Kidney tubule cell (primary cell): ENCODE results near the gene CALCR.
"Not testable (repeated sequence)": the region's sequence is repeated elsewhere in the genome, so short reads cannot be mapped to it uniquely, and the experiment has no call there.

Source experiments
- DNase-seq: peaks from one replicate; pipeline ENCODE4 v3.0.0-alpha.2; 2018; ENCODE audit warnings: low spot score

CALCR gene

GRCh38 chr7:93559639-93560491 lies 14.7 kb downstream of the CALCR start:
- no peak for DNase-seq

DNA sequence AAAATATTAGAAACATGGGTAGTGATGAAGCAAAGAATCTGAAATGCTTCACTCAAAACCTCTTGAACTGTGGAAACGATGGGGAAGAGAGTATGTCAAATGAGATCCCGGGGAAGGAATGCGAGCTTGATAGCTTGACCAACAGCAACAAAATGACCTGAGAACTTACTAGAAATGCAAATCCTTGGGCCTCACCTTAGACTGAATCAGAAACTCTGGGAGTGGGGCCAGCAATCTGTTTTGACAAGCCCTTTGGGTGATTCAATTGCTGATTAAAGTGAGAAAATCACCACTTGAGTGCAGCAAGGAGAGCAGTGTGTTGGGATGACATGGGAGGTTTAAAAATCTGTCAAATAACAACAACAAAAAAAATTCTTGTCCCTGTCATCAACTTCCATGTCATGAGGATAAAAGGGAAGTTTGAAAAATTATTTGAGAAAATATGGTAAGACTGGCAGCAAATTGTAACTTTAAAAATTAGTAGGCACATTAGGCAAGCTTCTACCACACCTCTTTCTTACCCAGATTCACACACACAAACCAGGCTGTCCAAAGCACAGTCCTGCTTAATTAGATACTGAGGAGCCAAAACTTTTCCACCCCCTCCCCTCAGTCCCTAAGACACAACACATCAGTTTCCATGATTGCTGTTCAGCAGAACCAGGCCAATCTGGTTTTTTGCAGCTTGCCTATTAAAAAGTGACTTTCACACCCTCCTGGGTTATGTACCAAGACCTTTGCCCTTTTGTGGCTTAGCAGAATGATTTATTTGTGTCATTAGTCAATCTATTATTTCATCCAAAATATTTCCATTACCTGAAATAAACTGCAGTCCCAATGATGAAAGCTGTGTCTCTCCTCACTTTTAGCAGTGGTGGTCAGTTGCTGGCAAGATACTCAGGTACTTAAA lies 15.6 kb downstream of the CALCR start:
- peak; percentile 63 for DNase-seq

- DNase-seq = peak; percentile 48
These were observed 22.6 kb downstream of the CALCR start for GRCh38 chr7:93551931-93552330.

- peak; percentile 37 for DNase-seq
These were observed 23.2 kb downstream of the CALCR start for GRCh38 chr7:93551063-93551895.

- DNase-seq = no peak
These were observed 26.8 kb downstream of the CALCR start for GRCh38 chr7:93547716-93548115.

GRCh38 chr7:93544691-93545090 lies 29.8 kb downstream of the CALCR start:
- DNase-seq = peak; percentile 15

GRCh38 chr7:93538061-93538460 lies 36.5 kb downstream of the CALCR start:
- no peak for DNase-seq

DNA sequence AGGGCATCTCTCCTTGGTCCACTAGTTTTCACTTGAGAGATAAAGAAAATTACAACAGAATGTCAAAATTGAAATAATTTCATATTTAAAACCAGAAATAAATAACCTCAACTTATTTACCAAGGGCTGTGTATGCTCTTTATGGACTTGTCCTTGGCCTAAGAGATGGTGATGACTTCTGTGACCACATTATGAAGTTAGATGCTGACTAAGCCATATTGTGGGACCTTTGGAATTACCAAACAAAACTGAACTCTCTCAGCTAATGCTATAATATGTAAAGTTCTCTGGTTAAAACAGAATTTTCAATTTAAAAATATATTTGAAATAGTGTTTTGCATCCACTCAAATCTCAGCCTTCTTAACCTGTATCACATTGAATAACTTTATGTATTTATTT lies 38.9 kb downstream of the CALCR start:
- no peak for DNase-seq

DNA sequence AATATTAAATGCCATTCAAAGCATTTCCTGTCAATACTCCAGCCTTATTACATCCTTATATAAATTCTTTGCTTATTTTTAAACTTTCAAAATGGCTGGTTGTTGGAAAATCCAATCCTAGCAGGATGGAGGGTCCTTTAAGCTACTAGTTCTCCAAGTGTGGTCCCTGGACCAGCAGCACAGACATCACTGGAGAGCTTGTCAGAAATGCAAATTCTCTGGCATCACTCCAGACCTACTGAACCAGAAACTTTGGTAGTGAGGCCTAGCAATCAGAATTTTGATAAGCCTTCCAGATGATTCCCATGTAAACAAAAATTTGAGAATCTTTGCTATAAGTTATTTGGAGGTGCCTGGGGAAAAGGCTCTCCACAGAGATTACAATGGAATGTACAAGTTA lies 43.8 kb downstream of the CALCR start:
- DNase-seq = no peak

GRCh38 chr7:93516834-93517233 lies 57.7 kb downstream of the CALCR start:
- no peak for DNase-seq

DNA sequence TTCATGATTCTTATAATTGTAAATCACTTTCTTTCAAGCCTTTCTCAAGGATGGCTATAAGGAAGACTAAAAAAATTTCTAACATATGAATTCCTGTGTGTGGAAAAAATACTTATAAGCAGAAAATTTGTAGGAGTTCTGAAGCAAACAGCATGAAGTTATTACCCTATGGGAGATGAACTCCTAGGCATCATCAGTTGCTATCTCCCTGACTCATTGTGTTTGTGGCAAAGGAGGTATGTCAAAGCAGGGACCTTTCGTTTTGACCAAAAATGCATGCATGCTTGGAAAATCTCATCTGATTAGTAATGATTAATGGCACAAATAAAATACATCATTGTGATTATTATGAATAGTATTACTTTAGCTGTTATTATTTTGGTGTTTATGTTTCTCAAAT lies 59.4 kb downstream of the CALCR start:
- DNase-seq = no peak

DNA sequence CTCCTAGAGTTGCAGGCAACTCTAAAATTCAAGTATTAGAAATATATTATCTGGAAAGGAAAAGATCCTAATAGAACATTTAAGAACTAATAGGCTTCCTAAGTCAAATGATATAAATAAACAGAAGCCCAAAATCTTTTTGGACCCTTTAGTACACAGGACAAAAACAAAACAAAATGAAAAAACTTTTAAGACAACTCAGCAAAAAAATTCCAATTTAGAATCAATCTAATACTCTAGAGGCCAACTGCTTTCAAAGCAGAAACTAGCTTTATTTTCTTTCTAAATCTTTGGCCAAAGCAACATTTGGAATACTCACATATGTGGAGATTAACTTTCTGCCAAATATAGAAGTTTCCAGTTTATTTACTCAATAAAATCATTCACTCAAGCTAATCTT lies 65.2 kb downstream of the CALCR start:
- DNase-seq = no peak

DNA sequence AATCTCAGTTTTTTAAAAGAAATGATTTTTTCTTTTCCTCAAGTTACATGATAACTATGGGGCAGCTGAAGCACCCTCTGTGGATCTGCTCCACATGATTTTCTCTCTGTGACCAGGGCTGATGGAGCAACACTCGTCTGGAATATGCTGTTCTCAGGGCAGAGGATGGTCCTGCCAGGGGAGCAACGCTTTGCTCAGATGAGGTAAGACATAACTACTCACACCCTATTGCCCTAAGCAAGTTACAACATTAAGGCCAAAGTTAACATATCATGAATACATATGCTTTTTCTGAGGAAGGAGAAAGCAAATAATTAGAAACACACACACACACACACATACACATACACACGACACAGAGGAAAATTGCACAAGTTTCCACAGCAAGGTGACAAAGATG lies 71.4 kb downstream of the CALCR start:
- no peak for DNase-seq

DNA sequence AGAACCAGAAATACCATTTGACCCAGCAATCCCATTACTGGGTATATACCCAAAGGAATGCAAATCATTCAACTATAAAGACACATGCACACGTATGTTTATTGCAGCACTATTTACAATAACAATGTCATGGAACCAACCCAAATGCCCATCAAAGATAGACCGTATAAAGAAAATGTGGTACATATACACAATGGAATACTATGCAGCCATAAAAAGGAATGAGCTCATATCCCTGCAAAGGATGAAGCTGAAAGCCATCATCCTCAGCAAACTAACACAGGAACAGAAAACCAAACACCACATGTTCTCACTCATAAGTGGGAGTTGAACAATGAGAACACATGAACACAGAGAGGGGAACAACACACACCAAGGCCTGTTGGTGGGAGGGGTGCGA lies 82.7 kb downstream of the CALCR start:
- DNase-seq = not testable (repeated sequence)

- DNase-seq = no peak
These were observed 97.8 kb downstream of the CALCR start for GRCh38 chr7:93476491-93477344.

GRCh38 chr7:93475811-93476210 lies 98.7 kb downstream of the CALCR start:
- no peak for DNase-seq

DNA sequence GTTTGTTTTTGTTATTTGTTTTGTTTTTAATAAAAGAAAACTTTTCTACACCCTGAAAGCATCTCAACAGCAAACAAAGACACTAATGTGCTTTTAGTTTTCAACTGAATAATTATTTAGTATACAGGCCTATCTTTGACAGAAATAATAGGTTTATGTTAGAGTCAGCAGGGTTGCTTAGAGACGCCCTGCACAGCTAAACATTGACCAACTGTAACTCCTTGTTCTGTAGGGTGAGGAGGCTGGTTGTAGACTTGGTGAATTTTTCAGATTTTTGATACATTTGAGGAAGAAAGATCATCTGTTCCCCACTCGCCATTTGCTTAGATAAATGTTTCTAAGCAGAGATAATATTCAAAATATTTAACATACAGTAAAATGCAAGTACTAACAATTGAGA lies 103.1 kb downstream of the CALCR start:
- no peak for DNase-seq

- DNase-seq = no peak
These were observed 110.8 kb downstream of the CALCR start for GRCh38 chr7:93463764-93464163.

DNA sequence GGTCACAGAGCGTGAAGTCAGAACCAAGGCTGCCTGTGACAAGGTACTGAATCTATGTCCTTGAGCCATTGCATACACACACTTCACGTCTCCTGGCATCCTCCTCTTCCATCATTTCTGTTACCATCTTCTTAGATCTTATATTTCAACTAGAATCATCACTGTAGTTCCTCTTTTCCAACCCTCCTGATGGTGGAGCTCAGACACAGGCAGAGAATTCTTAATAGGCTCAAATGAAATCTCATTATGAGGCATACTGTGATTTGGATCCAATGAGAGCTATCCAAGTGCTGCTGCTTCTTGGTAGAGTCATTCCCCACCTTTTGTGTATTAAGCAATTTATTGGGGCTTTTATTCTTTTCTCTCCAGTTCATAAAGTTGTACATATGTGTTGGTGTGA lies 113.2 kb downstream of the CALCR start:
- DNase-seq = peak; percentile 3

- no peak for DNase-seq
These were observed 121.3 kb downstream of the CALCR start for GRCh38 chr7:93453262-93453661.

GRCh38 chr7:93448176-93448575 lies 126.3 kb downstream of the CALCR start:
- DNase-seq = no peak
